GM21447 (cell line): Measurements from ENCODE around the gene PTGIS.
"Not testable (repeated sequence)": the region's sequence is repeated elsewhere in the genome, so short reads cannot be mapped to it uniquely, and the experiment has no call there.

Experiments used
- ATAC-seq: cut with Tn5 transposase; IDR thresholded peaks from one replicate; pipeline ENCODE4 v1.9.1; 2021; ENCODE audit not compliant: unreplicated experiment

PTGIS gene

DNA sequence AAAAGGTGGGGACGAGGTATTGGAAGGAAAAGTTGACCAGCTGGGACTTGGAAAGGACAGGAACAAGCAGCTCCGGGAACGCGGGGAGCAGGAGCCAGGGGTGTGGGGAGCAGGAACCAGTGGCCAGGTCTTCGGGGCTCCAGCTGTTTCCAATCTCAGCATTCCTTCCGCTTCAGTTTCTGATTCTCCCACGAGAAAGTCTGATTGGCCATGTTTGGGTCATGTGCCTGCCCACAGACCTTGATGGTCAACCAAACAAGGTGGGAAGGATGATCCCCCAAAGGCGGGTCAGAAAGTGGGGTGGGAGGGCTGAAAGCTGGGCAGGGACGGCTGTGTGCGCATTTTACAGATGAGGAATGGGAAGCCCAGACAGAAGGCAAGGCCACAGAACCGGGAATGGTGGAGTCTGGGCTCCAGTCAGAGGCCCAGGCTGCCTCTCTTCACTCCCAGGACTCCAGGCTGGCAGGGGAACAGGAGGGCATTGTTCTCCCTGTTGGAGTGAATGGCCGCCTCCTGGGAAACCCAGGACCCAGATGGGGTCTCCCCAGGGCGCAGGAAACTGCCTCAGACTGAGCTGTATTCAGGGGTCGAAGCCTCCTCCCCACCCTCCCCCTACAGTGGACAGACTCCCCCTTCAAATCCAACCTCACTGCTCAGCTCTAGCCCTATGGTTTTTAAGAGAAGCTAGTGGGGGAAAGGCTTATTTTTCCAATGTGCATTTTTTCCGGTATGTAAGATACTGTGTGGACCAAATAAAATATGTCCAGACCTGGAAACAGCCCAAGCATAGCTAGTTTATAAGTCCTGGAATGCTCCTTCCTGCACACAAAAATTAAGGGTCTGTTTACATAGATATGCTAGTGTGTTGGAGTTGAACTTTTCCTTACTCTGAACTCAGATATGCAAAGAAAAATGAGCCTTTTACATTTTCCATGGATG is 12.2 kb upstream of the PTGIS start:
- no peak for ATAC-seq

DNA sequence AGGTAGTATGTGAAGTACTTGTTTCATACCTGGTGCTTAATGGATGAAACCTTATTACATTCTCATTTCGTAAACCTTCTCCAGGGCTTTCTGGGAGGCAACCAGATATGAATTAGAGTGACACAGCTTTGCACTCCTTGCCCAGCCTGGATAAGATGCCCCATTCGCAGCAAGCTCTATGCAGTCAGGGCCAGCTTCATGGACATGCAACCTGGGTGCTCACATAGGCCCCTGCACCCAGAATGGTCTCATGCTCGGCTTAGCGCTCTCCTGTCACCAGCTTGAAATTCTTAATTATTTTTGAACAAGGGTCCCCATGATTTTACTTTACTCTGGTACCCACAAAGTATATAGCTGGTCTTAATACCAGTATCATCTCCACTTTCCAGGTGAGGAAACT is 11.3 kb upstream of the PTGIS start:
- ATAC-seq = no peak

DNA sequence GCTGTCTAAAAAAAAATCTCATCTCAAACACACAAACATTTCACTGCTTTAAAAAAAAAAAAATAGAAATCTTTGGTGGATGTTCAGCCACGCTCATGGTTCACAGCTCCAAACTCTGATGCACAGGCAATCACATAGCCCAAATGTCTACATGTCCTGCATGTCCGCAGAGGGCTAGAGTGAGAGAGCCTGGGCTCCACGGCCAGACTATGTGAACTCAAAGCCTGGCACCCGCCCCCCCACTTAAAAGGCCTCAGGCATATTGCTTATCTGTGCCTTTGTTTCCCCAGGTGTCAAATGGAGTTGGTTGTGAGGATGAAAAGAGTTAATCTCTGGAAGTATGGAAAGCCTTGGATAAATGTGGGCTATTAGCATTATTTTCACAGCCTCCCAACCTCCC is 10.5 kb upstream of the PTGIS start:
- ATAC-seq = no peak

DNA sequence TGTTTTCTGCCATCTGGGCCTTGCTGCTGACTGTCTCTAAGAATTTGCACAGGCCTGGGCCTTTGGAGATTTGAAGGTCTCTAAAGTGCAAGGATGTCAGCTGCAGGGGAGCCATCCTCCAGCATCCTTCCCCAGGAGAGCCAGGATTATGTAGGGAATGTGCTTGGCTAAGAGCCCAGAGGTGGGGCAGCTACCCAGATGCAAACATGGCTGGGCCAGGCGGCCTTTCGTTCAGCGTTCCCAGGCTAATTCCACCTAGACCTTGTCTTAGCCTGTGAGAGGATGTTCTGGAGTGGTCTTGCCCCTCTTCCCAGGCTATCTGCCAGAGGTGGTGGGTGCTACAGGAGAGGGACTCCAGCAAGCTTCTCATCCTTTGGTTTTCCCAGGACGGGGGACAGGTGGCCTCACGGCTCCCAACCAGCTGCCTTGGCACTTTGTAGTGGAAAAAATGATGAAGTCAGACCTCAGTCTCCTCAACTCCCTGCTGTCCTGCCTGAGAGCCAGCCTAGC is 7.7 kb upstream of the PTGIS start:
- no peak for ATAC-seq

DNA sequence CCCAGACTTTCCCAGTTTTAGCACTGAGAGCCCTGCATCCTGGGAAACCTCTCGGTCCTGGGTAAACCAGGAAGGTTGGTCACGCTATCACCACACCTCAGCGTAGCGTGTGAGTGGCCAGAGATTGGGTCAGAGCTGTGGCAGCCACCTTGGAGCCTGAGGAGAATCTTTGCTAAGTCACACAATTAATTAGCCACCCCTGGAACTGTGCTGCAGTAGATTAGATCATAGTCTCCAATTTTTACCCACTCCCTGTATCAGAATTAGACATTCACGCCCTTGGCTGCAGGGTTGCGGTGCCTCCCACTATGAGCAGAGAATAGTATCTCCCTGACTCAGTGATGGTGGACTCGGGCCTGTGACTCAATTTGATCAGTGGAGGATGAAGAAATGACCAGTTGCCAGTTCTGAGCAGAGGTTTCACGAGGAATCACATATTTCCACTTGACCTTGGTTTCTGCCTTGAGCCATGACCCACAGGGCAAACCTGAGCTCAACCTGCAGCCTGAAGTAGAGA is 6.0 kb upstream of the PTGIS start:
- ATAC-seq = no peak

DNA sequence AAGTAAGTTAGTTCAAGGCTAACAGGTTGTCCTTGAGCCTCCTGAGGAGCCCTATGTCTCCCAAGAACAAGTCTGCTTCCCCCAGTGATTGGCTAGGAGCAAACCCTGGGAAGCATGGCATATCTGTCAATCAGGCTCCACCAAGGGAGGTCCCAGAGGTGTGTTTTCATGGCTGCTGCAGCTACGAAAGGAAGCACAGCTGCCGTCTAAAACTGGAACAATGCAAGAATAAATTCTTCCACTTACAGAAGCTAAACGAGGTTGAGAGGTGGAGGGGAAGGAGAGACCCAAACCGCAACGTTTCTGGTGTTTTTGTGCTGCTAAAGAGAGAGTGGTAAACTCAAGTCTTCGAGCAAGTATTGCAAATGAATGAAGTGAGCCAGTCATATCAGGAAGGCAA is 4.9 kb upstream of the PTGIS start:
- no peak for ATAC-seq

DNA sequence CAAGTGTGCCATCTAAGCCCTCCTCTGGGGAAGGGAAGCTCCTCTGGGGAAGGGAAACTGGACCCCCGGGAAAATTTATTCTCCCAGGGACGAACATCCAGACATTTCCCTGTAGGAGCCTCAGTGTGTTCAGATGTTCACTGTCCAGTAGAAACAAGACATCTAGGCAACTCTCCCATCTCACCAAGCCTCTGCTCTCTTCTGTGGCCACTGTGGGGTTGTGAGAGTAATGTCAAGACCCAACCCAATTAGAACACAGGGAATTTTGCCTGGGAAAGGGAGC is 3.6 kb upstream of the PTGIS start:
- no peak for ATAC-seq

DNA sequence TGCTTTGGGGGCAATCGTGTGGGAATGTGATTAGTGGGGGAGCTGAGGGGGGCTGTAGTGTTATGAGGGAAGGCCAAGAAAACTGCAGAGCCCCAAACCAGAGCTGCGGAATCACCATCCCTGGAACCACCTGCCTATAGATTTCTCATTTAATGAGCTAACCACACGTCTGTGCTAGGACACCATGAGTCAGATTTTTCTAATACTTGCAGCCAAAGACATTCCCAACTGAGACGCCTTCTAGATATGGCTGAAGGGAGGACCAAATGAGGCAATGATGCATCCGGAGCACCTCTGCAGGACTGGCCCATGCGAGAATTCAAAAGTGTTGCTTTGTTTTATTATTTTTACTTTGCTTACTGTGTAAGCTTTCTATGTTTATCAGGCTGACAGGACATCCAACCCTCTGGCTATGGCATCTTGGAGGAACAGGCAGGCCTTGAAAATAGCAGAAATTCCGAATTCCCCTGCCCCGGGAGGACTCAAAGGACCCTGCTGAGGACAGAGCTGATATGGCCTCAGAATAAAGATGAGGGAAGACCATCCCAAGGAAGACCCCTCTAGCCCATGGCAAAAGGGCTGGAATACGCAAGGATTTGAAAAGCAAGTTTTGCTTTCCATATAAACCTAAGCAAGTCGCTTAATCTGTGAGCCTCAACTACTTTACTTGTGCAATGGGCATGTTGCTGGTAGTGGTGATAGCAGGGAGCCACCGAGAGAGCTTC is 3.1 kb upstream of the PTGIS start:
- ATAC-seq = no peak

DNA sequence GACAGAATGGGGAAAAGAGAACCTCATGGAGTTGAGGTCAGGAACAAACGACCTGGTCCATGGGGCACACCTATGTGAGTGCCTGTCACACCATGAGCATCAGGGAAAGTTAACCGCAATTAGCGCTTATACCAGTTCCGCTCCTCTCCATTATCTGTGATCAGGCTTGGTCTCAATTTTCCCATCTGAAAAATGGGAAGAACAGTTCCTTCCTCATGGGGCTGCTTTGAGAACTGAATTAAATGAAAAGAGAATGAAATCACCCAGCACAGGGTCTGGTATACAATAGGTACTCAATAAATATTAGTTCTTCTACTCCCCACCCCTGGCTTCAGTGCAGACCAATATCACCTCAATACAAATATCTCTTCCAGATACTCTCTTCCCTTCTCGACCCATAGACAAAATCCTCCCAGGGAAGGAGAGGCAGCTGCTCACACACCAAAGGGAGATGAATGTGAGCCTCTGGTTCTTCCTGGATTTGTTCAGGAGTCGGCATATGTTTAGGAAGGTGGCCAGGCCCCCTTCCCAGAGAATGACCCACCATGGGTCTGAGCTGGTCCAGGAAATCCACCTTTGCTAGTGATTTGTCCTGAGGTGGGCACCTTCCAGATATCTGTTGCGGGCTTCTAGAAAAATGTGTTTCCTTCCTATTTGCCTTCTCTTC is 2.4 kb upstream of the PTGIS start:
- ATAC-seq = no peak

DNA sequence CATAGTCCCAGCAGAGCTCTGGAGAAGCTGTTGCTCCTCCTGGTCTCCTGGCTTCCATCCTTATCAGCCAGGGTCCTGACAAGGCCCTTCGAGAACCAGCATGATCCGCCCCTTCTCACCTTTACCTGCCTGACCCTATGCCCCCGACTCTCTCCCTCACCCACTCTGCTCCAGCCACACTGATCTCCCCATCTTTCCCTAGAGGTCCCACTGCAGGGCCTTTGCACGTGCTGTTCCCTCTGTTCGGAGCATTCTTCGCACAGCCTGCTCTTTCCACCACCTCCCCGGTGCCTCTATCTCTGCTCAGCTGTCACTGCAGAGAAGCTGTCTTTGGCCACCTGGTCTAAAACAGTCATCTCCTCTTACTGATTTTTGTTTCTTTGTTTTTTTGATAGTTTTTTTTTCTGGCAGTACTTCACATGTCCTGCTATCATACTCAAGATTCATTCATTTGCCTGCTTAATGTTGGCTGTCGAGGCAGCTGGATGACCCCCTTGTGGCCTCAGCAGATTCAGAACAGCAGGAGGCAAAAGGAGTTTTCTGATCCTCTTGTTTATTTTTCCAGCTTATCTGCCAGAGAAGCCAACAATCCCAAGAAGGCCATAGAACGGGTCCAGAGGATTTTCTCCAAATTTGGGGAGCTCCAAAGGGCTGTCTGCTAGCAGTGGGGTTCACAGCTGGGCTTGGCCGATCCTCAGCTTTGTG is 1.6 kb upstream of the PTGIS start:
- ATAC-seq = no peak

DNA sequence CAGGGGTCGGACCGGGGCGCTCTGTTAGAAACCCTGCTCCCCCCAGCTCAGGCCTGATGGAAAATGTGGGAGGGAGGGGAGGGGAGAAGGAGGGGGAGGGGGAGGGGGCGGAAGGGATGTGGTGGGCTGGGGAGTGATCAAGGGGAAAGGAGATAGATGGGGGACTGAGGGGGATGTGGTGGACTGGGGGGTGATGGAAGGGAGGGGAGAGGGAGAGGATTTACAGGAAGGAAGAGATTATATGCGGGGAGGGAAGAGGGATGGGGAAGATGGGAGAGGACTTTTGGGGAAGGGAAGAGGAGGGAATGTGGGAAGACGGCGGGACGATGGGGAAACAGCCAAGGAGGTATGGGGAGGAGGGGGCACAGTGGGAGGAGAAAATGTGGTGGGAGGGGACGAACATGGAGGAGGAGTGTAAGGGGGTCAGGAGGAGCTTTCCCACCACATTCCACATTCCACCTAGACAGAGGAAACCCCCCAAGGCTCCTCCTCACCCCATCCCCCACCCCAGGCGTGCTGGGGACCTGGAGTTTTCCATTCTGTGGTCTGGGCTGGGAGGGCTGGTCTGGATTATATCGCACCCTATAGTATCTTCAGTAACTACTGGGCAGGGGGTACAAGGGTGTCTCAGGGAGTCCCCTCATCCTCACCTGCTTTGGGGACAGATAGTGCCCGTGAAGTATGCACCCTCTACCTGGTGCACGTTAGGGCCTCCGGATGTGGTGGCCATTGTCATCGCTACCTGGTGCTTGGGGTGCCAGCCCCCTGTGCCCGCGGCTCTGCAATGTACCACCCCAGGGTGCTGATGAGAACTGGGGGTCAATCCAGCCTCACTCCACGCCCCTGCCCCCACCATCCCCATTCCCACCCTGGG is 578 bp upstream of the PTGIS start:
- no peak for ATAC-seq

DNA sequence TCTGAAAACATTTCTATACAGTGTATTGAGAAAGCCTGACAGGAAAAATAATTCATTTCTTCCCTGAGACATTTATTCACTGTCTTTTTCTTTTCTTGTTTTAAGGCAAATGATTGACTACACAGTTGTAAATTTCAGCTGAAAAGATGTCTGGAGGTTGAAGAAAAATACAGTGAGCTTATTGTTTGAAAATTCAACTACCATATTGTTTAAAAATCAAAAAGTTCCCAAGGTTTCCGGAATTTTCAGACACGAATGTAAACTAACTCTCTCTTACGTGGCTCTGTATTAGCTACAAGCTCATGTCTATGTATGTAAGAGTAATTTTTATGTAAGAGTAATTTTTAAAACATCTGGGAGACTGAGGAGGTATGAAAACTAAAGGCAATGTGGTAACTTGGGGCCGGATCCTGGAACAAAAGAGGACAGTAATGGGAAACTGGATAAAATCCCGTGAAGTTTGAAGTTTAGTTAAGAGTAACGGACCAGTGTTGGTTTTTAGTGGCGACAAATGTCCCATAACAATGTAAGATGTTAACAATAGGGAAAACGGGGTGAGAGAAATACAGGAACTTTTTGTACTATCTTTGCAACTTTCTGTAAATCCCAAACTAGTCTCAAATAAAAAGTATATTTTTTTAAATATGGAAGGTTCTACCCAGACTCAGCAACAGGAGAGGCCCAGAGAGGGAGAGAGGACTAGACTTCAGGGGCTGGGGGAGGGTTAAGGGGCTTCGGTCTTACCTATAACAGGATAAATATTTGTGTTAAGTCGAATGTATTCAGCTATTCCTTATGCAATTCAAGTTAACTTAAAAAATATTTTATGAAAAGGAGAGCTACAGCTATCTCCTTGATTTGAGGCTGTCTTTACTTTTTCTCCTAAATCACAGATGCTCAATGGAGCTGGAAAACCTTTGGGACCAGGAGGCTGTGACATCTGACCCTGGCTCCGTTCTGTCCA is 1.3 kb downstream of the PTGIS start:
- no peak for ATAC-seq

DNA sequence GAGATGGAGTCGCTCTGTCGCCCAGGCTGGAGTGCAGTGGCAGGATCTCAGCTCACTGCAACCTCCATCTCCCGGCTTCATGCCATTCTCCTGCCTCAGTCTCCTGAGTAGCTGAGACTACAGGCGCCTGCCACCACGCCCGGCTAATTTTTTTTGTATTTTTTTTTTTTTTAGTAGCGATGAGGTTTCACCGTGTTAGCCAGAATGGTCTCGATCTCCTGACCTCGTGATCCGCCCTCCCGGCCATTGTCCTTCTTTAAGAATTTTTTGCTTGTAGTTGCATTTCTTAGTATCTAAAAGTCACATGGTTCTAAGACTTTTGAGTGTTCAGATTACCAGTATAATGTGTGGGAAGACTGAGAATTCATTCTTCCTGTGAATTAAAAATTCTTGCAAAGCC is 2.9 kb downstream of the PTGIS start:
- ATAC-seq = not testable (repeated sequence)

DNA sequence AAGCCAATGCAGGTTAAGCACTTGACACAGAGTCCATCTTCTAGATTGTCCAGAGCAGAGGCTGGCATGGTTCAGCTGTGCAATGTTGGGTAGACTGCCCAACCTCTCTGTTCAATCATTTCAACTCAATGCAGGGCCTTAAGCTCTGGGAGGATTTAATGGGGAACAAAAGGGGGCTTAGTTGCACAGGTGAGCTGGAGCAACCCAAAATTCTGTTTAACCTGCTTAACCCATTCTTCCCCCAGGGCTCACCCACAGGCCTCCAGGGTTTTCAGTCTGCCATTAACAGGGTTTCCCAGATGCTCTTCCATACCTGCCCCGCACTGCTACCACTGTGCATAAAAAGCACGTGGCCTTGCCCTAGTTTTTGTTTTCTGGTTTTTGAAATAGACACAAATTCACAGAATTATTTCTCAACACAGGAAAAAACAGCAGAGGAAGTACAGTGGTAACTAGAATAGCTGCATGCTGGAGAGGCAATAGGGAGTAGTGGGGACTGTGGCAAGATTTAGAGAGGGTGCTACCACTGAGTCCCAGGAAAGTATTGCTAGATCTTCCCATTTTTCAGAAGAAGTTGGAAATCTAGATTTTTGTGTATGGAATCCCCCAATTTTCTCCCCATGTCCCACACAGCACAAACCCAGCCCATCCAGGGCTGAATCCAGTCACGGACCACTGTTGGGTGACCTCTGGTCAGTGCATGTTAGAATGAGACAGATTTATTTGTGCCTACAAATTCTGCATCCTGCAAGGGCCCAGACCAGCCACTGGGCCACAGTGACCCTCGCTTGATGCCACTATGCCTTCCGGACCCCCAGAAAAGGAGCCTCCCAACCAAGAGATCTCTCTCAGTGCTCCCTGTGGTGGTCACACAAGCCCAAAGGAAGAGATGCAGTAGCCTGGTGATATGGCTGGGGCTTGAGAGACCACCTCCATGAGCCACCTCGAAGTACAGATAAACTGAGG is 4.6 kb downstream of the PTGIS start:
- no peak for ATAC-seq

DNA sequence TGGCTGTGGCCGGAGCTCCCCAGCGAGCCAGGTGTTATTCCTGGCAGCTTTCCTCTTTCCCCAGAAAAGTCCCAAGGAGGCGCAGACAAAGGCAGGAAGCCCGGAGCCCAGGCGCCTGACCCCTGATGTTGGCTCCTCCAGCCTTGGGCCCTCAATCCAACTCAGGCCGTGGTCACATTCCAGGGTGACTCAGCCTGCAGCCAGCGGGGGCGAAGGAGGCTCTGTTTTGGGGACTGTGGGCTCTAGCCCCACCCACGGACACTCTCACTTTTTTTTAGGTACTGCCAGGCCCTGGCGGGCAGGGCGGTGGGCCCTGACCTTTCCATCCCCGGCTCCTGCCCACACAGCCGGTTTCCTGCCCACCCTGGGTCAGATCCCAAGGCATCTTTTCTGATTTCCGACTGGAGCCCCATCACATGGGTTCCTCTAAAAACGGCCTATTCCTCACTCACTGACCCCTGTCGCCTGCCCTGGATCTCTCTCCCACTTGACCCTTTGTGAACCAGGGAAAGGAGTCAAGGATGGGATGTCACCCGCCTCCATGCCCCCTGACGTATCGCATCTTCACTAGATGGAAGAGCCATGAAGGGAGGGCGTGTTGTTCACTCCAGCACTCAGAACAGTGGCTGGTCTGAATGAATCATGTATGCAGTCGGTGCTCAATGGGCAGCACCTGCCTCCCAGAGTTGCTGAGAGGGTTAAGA is 5.5 kb downstream of the PTGIS start:
- ATAC-seq = no peak

DNA sequence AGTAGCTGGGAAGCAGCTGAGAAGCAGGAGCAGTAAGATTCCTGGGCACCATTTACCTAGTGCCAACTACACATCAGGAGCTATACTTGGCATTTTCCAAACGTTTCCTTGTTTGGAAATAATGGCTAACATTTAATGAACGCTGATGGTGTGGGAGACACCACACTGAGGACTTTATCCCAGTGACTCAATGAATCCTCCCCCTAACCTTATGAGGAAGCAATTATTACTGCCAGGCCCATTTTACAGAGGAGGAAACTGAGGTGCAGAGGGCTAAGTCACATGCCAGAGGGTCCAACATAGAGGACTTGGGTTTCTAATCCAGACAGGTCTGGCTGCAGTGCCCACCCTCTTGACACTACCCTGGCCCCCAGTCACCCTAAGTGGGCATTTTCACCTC is 6.1 kb downstream of the PTGIS start:
- no peak for ATAC-seq

DNA sequence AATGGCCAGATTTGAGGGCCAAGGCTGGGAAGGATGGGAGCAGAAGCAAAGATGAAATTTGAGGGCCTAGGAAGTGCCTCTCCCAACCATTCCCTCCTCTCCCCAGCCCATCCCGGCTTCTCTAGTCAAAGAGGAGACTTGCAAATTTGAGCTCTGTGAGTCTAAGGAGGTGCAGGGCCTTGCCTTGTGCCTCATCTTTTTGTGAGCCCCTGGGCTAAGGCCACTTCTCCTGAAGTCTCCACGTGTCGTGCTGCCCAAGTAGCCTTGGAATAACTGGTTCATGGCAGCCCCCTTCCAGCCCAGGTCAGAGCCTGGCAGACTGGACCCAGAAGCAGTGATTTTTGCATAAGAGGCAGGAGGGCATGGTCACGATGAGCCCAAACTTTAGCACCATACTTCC is 6.7 kb downstream of the PTGIS start:
- no peak for ATAC-seq
